Activated CD8-positive, alpha-beta T cell treated with anti-CD3 and anti-CD28 coated beads, Interleukin-2, amount 10 ng/mL, durations not matched to agents 7 days and 5 days (primary cell): Measurements from ENCODE around the gene HMGXB4. TPM values are rescaled to one million over a fixed set of nuclear protein-coding genes. Genes with fewer than 3 reads are reported as not detected.

Experiments
- ATAC-seq: fragments of 150-1000 bp; cut with Tn5 transposase; one replicate; pipeline ENCODE4 v1.10.0; 2021; ENCODE audit warnings: moderate library complexity
- CTCF ChIA-PET: fragments of 350-600 bp; sonication (Branson Sonifier 250); formaldehyde crosslinking; loops from one replicate; lab custom pipeline; 2021; ENCODE audit warnings: antibody characterized with exemption; lab: Charles Lee
- POLR2A ChIA-PET: fragments of 350-600 bp; sonication (Branson Sonifier 250); formaldehyde crosslinking; loops from one replicate; lab custom pipeline; 2021; ENCODE audit warnings: antibody characterized with exemption; lab: Charles Lee
- DNase-seq: peaks from one replicate; pipeline ENCODE4 v3.0.0-alpha.2; 2020
- H3K27ac Mint-ChIP-seq: one replicate; pipeline ENCODE4 v1.8.0; 2021; ENCODE audit warnings: mild to moderate bottlenecking, mixed read lengths
- H3K27me3 Mint-ChIP-seq: one replicate; pipeline ENCODE4 v1.8.0; 2021; ENCODE audit warnings: low read depth, mixed read lengths
- H3K36me3 Mint-ChIP-seq: one replicate; pipeline ENCODE4 v1.8.0; 2021; ENCODE audit warnings: low read depth, mixed read lengths
- H3K4me1 Mint-ChIP-seq: one replicate; pipeline ENCODE4 v1.8.0; 2021; ENCODE audit warnings: low read depth, mixed read lengths
- H3K4me3 Mint-ChIP-seq: one replicate; pipeline ENCODE4 v1.8.0; 2021; ENCODE audit warnings: mild to moderate bottlenecking, mixed read lengths
- H3K9me3 Mint-ChIP-seq: one replicate; pipeline ENCODE4 v1.8.0; 2022; ENCODE audit warnings: mixed read lengths; ENCODE audit not compliant: insufficient read depth
- total RNA-seq, 2 experiments: library from RNA; stranded (reverse); gene quantifications; one replicate each; pipeline ENCODE4 v1.2.3, GENCODE V29; 2021

Gene HMGXB4
- total RNA-seq, 2 experiments from 2014 or later: 34.0 to 36.0 TPM

DNA sequence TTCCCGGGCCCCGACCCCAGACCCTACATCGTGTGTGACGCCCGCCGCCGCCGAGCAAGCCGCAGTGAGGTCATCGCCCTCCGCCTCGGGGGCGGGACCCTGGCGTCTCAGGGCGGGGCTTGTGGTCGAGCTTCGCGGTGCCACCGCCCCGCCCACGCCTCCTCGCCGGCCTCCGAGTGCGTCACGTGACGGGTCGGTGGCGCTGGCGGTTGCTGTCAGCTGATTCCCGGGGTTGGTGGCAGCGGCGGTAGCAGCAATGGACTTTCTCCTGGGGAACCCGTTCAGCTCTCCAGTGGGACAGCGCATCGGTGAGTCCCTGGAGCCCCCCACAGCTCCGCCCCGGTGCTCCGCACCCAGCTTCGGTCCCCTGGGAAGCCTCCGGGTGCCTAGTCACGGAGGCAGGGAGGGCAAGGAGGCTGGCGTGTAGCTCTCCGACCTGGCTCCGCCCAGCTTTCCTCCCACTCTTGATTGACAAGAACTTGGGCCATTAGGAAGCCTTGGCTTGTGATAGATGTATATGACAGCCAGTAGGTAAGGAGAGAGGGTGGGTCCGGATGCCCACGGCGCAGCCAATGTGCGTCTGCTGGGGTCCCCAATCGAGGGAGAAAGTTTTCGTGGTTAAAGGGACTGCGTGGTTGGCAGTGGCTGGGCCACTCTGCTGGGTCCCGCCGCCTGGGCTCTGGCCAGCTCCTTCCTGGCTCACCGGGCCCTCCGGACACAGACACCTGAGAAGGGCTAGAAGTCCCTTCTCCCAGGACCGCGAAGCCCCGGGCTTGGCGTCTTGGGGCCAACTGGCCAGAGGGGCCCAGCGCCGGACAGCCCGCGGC, 42.6 kb downstream of the HMGXB4 start, which contains the start of gene TOM1:
TSS of gene TOM1 (plus strand) at position 222 of the 827 bp plus-strand sequence. CDS start at position 257, 35 bp downstream.
- no peaks in the 10 kb centered on the region for H3K9me3 Mint-ChIP-seq
- ChIA-PET CTCF (interaction anchor here (0.9 to 1.3 kb wide), 5 partner anchors 11 to 51 kb away, joined by 3 to 5 read pairs (median 3); no protein-coding TSS in a partner anchor), POLR2A (interaction anchor here (1.0 to 2.4 kb wide), 5 partner anchors 10 to 349 kb away, joined by 3 to 23 read pairs (median 4); partner anchors contain the start of gene HMGXB4)
- ATAC-seq (peak; percentile 97), DNase-seq (peak; percentile 96)
- peaks cover 15% of the 10 kb centered on the region for H3K36me3 Mint-ChIP-seq
- H3K4me1 Mint-ChIP-seq: peaks cover 23% of the 10 kb centered on the region
- H3K27me3 Mint-ChIP-seq: no peaks in the 10 kb centered on the region
- H3K4me3 Mint-ChIP-seq: peak within 1 kb of the TSS; percentile 88
- H3K27ac Mint-ChIP-seq: peak within 1 kb of the TSS; percentile 93

DNA sequence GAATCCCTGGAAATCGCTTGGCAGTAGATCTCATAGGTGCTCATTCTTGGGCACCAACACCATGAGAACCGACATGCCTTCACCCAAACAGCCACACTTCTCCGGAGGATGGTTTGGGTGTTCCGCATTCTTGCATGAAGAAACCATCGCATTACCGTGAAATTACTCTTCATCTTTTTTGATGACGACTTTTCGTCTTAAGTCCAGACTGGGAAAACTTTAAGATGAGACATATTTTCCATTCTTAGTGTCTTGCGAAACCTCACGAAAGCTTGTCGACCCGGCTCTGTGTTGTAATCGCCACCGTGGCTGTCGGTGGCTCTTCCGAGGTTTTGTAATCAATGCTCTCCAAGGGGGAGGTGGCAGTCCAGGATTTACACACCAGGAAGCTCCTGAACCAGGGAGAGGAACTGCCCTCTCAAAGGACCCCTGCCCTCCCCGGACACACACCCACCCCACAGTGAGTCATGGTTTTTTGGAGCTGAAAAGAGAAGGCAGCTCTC, 44.1 kb downstream of the HMGXB4 start:
- Mint-ChIP-seq H3K27me3 (no peaks in the 10 kb centered on the region), H3K4me3 (no peak overlapping the region), H3K9me3 (no peaks in the 10 kb centered on the region), H3K36me3 (peaks cover 11% of the 10 kb centered on the region), H3K27ac (no peak overlapping the region), H3K4me1 (peaks cover 32% of the 10 kb centered on the region)
- no peak for ATAC-seq
- ChIA-PET POLR2A (no interaction called here), CTCF (no interaction called here)
- no peak for DNase-seq

DNA sequence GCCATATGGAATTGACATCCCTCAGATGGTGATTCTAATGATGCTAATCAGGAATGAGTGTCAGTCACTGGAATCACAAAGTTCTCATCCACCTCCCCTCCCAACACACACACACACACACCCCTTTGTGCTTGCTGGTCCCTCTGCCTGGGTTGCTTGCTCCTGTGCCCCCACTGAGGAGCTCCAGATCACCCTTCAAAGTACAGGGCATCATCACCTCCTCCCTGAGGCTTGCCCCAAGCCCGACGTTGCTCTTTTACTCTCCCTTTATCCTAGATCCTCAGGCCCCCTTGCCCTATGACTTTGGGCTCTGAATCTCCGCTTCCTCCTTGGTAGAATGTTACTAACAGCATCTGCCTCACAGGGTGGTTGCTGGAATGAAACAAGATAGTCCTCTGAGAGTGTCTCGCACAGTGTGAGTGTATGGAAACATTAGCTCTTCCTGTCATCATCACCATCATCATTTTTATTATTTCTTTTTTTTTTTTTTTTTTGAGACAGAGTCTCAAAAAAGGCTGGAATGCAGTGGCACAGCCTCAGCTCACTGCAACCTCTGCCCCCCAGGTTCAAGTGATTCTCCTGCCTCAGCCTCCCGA, 45.8 kb downstream of the HMGXB4 start:
- Mint-ChIP-seq H3K36me3 (peaks cover 6% of the 10 kb centered on the region), H3K4me1 (peaks cover 45% of the 10 kb centered on the region), H3K27ac (no peak overlapping the region), H3K4me3 (no peak overlapping the region), H3K9me3 (no peaks in the 10 kb centered on the region), H3K27me3 (no peaks in the 10 kb centered on the region)
- no peak for ATAC-seq
- ChIA-PET CTCF (interaction anchor here (0.8 kb wide), 1 partner anchor 21 kb away, joined by 4 read pairs; no protein-coding TSS in a partner anchor), POLR2A (interaction anchor here (2.9 kb wide), 1 partner anchor 46 kb away, joined by 8 read pairs; the partner anchor contains the start of gene HMGXB4)
- DNase-seq: no peak

DNA sequence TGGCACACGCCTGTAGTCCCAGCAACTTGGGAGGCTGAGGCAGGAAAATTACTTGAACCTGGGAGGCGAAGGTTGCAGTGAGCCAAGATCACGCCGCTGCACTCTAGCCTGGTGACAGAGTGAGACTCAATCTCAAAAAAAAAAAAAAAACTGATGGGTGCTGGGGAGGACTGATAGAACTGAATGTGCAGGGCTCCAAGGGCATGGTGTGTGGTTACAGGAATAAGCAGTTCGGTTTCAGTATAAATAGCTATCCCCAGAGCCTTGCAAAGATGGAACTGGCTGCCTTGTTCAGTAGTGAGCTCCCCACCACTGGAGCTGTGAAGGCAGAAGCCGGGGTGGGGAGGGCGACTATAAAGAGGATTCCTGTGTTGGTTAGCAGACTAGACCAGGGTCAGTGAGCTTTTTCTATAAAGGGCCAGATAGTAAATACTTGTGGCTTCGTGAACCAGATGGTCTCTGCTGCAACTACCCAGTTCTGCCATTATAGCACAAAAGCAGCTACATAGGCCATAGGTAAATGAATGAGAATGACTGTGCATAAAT, 48.3 kb downstream of the HMGXB4 start:
- no peak for ATAC-seq
- POLR2A ChIA-PET: interaction anchor here (0.7 to 2.9 kb wide), 4 partner anchors 23 to 343 kb away, joined by 3 to 8 read pairs (median 4); partner anchors contain the start of genes APOL6 and HMGXB4
- Mint-ChIP-seq H3K27ac (no peak overlapping the region), H3K27me3 (no peaks in the 10 kb centered on the region), H3K36me3 (peaks cover 3% of the 10 kb centered on the region), H3K9me3 (no peaks in the 10 kb centered on the region), H3K4me1 (peaks cover 61% of the 10 kb centered on the region), H3K4me3 (no peak overlapping the region)
- no peak for DNase-seq
- CTCF ChIA-PET: interaction anchor here (1.3 kb wide), 1 partner anchor 23 kb away, joined by 3 read pairs; no protein-coding TSS in a partner anchor

DNA sequence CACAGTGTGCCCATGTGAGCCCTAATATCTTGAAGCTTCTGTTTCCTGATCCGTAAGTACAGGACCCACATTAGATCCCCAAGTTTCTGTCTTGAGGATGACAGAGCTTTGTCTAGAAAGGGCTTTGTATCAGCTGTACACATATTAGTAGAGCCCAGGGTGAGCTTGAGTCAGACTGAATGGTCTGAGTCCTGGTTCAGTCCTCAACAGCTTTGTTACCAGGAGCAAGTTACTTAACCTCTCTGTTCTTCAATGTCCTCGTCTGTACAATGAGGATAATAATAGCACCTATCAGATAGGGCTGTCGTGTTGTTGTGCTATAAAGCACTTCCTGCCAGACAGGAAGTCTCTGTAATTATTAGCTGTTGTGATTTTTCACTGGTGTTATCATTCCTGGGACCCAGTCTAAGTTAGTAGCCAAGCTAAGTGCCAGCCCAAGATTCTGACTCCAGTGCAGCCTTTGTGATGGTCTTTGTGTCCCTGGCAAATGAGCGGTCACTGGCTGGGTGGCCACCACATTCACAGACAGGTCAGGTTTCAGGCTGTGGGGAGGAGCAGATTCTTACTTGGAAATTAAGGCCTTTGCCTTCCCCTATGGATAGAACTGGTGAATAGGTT, 49.2 kb downstream of the HMGXB4 start:
- H3K36me3 Mint-ChIP-seq: peaks cover 3% of the 10 kb centered on the region
- DNase-seq (no peak), ATAC-seq (no peak)
- H3K4me1 Mint-ChIP-seq: peaks cover 62% of the 10 kb centered on the region
- H3K27me3 Mint-ChIP-seq: no peaks in the 10 kb centered on the region
- no peak overlapping the region for H3K27ac Mint-ChIP-seq
- no peaks in the 10 kb centered on the region for H3K9me3 Mint-ChIP-seq
- POLR2A ChIA-PET: interaction anchor here (0.7 to 1.6 kb wide), 4 partner anchors 22 to 342 kb away, joined by 3 to 5 read pairs (median 4); partner anchors contain the start of gene APOL6
- no peak overlapping the region for H3K4me3 Mint-ChIP-seq
- CTCF ChIA-PET: interaction anchor here (1.2 to 1.3 kb wide), 2 partner anchors 22 to 31 kb away, joined by 3 read pairs; no protein-coding TSS in a partner anchor

DNA sequence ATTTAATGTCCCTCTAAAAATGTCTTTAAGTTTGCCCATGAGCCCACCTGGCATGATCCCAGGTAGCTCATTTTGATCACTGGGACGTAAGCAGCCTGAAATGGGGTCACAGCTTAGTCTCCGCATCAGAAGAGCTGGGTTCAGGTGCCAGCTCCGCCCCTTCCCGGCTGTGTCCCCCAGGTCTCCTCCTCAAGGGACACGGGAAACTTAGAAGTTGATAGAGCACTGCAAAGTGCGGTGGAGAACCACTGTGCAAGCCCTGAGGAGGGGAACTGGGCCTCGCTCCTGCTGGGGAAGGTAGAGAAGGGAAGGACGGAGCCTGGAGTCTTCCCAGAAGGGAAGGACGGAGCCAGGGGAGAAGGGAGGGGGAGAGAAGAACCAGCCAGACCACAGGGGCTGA, 50.1 kb downstream of the HMGXB4 start:
- H3K36me3 Mint-ChIP-seq: peaks cover 3% of the 10 kb centered on the region
- ChIA-PET POLR2A (interaction anchor here (1.6 kb wide), 1 partner anchor 341 kb away, joined by 5 read pairs; the partner anchor contains the start of gene APOL6), CTCF (interaction anchor here (1.2 kb wide), 1 partner anchor 30 kb away, joined by 3 read pairs; no protein-coding TSS in a partner anchor)
- no peak overlapping the region for H3K27ac Mint-ChIP-seq
- no peaks in the 10 kb centered on the region for H3K9me3 Mint-ChIP-seq
- H3K27me3 Mint-ChIP-seq: no peaks in the 10 kb centered on the region
- ATAC-seq: no peak
- H3K4me1 Mint-ChIP-seq: peaks cover 63% of the 10 kb centered on the region
- H3K4me3 Mint-ChIP-seq: no peak overlapping the region
- no peak for DNase-seq

DNA sequence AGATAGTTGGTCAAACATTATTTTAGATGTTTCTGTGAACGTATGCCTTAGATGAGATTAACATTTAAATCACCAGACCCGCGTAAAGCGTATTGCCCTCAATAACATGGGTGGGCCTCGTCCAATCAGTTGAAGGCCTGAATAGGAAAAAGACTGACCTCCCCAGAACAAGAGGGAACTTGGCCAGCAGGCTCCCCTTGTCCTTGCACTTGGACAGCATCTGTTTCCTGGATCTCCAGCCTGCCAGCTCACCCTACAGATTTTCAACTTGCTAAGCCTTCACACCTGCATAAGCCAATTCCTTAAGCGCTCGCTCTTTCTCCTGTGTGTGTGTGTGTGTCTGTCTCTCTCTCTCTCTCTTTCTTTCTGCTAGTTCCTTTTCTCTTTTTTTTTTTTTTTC, 50.6 kb downstream of the HMGXB4 start:
- ATAC-seq (no peak), DNase-seq (no peak)
- H3K27me3 Mint-ChIP-seq: no peaks in the 10 kb centered on the region
- H3K27ac Mint-ChIP-seq: no peak overlapping the region
- peaks cover 68% of the 10 kb centered on the region for H3K4me1 Mint-ChIP-seq
- H3K9me3 Mint-ChIP-seq: no peaks in the 10 kb centered on the region
- no peak overlapping the region for H3K4me3 Mint-ChIP-seq
- ChIA-PET CTCF (no interaction called here), POLR2A (interaction anchor here (0.6 kb wide), 1 partner anchor 25 kb away, joined by 3 read pairs; no protein-coding TSS in a partner anchor)
- H3K36me3 Mint-ChIP-seq: peaks cover 3% of the 10 kb centered on the region

DNA sequence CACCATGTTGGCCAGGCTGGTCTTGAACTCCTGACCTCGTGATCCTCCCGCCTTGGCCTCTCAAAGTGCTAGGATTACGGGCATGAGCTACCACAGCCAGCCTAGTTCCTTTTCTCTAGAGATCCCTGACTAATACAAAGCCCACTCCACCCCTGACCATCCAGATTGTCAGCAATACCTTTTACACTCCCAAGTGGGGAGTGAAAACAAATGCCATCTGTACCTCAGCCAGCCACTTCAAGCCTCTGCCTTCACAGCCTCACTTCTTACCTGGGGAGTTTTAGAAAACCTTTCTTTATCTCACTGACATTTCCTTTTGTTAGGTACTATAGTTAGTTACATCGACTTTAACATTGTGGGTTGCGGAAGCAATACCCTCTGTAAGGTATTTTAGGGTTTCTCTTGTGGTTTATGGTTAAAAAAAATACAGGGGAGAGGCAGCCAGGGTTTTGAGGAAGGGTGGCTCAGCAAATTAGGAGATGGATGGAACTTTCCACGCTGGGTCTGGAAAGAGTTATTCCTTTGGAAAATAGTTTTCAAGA, 51.3 kb downstream of the HMGXB4 start:
- Mint-ChIP-seq H3K9me3 (no peaks in the 10 kb centered on the region), H3K4me3 (peak overlapping the region; percentile 4), H3K27me3 (no peaks in the 10 kb centered on the region), H3K4me1 (peaks cover 72% of the 10 kb centered on the region), H3K27ac (peak overlapping the region; percentile 66), H3K36me3 (peaks cover 3% of the 10 kb centered on the region)
- ChIA-PET POLR2A (interaction anchor here (0.6 to 3.4 kb wide), 2 partner anchors 9 to 26 kb away, joined by 3 to 12 read pairs; partner anchors contain the start of gene TOM1), CTCF (no interaction called here)
- ATAC-seq: peak; percentile 47
- no peak for DNase-seq

DNA sequence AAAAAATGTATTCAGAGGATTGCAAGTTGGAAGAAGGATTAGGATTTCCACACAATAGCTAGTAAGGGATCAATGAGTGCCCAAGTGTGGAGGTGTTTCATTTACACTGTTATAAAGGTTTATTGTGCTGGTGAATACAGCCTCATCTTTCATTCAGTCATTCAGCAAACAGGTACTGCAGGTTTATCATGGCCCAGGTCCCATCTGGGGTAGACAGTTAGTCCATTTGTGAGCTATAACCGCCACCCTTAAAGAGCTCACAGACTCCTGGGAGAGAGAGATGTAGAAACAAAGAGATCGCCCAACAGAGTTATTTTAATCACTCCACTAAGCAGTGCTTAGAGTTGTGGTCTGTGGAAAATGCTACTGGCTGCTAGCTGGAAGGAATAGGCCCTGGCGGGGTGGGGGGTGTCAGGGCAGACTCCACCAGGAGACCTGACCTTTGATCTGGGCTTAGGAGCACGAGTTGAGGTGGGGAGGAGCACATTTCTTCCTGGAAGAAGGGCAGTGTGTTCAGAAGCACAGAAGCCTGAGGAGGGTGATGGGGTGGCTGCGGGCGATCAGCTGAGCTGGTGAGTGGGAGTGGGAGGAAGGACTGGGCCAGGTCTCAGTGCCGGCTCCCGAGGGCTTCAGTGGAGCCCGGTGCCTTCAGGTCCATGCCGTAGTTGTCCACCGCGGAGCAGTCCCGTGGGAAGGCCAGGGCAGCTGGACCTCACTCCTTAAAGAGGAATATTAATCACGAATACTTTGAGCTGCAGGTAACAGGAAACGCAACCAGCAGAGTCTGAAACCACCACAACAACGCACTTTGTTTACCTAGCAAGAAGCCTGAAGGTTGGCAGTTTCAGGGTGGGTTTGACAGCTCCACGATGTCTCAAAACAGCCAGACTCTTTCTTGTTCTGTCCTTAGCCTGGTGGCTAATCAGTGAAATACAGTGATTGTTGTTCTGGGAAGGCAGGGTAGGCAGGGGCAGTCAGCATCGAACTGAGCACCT, 53.6 kb downstream of the HMGXB4 start:
- ATAC-seq (no peak), DNase-seq (no peak)
- Mint-ChIP-seq H3K27ac (peak overlapping the region; percentile 59), H3K27me3 (no peaks in the 10 kb centered on the region), H3K4me1 (peaks cover 79% of the 10 kb centered on the region), H3K4me3 (no peak overlapping the region), H3K36me3 (no peaks in the 10 kb centered on the region), H3K9me3 (no peaks in the 10 kb centered on the region)
- ChIA-PET CTCF (interaction anchor here (0.6 to 1.3 kb wide), 3 partner anchors 11 to 40 kb away, joined by 3 to 6 read pairs (median 3); partner anchors contain the start of gene TOM1), POLR2A (interaction anchor here (0.6 to 3.4 kb wide), 3 partner anchors 11 to 239 kb away, joined by 5 to 12 read pairs (median 7); partner anchors contain the start of gene TOM1)
